ENCODE data around the gene PRDX4. TPM values are rescaled to one million over a fixed set of nuclear protein-coding genes. Genes with fewer than 3 reads are reported as not detected.
A peak's percentile ranks its signal among the peaks of the same experiment; 100 is the strongest.

PRDX4 gene
- total RNA-seq (2014; rRNA removed) (249 and 276 TPM in 2 replicates), Bru-seq, nascent RNA (percentile 78 among the genes with signal in this experiment), BruChase-seq, experiment 1, labeled RNA remaining after a 6-hour chase (percentile 77 among the genes with signal in this experiment), BruChase-seq, experiment 2, labeled RNA remaining after a 2-hour chase (percentile 64 among the genes with signal in this experiment)
- long read RNA-seq, transcript PRDX4-202 (7 exons, 1,005 nt), result major isoform, 210 of 259 reads
- long read RNA-seq, partial matches to known transcripts, result 41 of 259 reads
- long read RNA-seq, other reads (novel, unspliced or antisense), result 8 of 259 reads

GRCh38 chrX:23667239-23668177 is at the start of gene PRDX4:
Gene PRDX4 (plus strand): TSS chrX:23667493. CDS start chrX:23667571, 78 bp downstream.
- no TSS peak for BruUV-seq (replicated peaks)
- Histone ChIP-seq H3K4me3 (ENCODE audit: low read length) (peak within 1 kb of the TSS; percentile 71), H3K9ac (ENCODE audit: low read length) (peak within 1 kb of the TSS; percentile 96), H3F3A (ENCODE audit: low read length, unreplicated experiment) (no peaks in the 10 kb centered on the region), H4K20me1 (ENCODE audit: low read length) (0 out of 2 replicates have a peak, but pooled peaks cover 4% of the 10 kb centered on the region), H3K36me3 (ENCODE audit: low read depth, low read length) (peaks cover 9% of the 10 kb centered on the region; the same call in 1 of the 2 replicates), H3K27me3 (ENCODE audit: low read length) (no peaks in the 10 kb centered on the region), H3K4me1 (ENCODE audit: insufficient read depth, low read length) (peaks cover 13% of the 10 kb centered on the region), H2AFZ (ENCODE audit: low read length) (peak within 1 kb of the TSS; percentile 92), H3K9me2 (replicated peaks; ENCODE audit: low read length) (no peaks in the 10 kb centered on the region), H3K4me2 (ENCODE audit: low read length) (peak within 1 kb of the TSS; percentile 88), H3K27ac (ENCODE audit: low read length) (peak within 1 kb of the TSS; percentile 80), H3K79me2 (ENCODE audit: low read length) (peaks cover 44% of the 10 kb centered on the region), H3K9me3 (ENCODE audit: low read length) (no peaks in the 10 kb centered on the region)
- peak; percentile 87 for DNase-seq
- peak; percentile 82 for ATAC-seq
- no peak for TF ChIP-seq EZH2 (IDR thresholded peaks at IDR 0.05; ENCODE audit: low read length, unreplicated experiment)
- no peak for TF ChIP-seq CTCF (conservative IDR thresholded peaks at IDR 0.05; ENCODE audit: low read depth, low read length)
- TF ChIP-seq EZH2phosphoT487 (IDR thresholded peaks at IDR 0.05; ENCODE audit: borderline replicate concordance, low read length), result no peak
- intact Hi-C loops (cut with micrococcal nuclease), result loop anchor here (10.0 kb wide), 1 partner anchor 1027 kb away; the partner anchor contains the start of gene POLA1
- CTCF ChIA-PET, result no interaction called here
- POLR2A ChIA-PET (ENCODE audit: unreplicated experiment), result interaction anchor here (0.5 to 0.6 kb wide), 5 partner anchors 116 to 1644 kb away, joined by 3 to 6 read pairs (median 3); no protein-coding TSS in a partner anchor

- BruUV-seq (replicated peaks), result no TSS peak
- H3K4me2 ChIP-seq (ENCODE audit: low read length), result no peak overlapping the region
Measured at GRCh38 chrX:23621621-23622265, 45.5 kb upstream of the PRDX4 start.

More at GRCh38 chrX:23621621-23622265, 45.5 kb upstream of the PRDX4 start:
- Histone ChIP-seq H2AFZ (ENCODE audit: low read length) (no peak overlapping the region), H3K4me1 (ENCODE audit: insufficient read depth, low read length) (no peaks in the 10 kb centered on the region), H3K4me3 (ENCODE audit: low read length) (no peak overlapping the region), H3K79me2 (ENCODE audit: low read length) (no peaks in the 10 kb centered on the region), H3F3A (ENCODE audit: low read length, unreplicated experiment) (no peaks in the 10 kb centered on the region), H4K20me1 (ENCODE audit: low read length) (no peaks in the 10 kb centered on the region), H3K9me3 (ENCODE audit: low read length) (no peaks in the 10 kb centered on the region), H3K27me3 (ENCODE audit: low read length) (peaks cover 7% of the 10 kb centered on the region; the same call in 1 of the 2 replicates), H3K36me3 (ENCODE audit: low read depth, low read length) (no peaks in the 10 kb centered on the region), H3K27ac (ENCODE audit: low read length) (no peak overlapping the region), H3K9me2 (replicated peaks; ENCODE audit: low read length) (no peaks in the 10 kb centered on the region), H3K9ac (ENCODE audit: low read length) (no peak overlapping the region)
- ChIA-PET POLR2A (ENCODE audit: unreplicated experiment) (no interaction called here), CTCF (no interaction called here)
- intact Hi-C loops (cut with micrococcal nuclease), result no loop called here
- DNase-seq (no peak), ATAC-seq (no peak)
- TF ChIP-seq CTCF (conservative IDR thresholded peaks at IDR 0.05; ENCODE audit: low read depth, low read length), result no peak
- TF ChIP-seq EZH2phosphoT487 (IDR thresholded peaks at IDR 0.05; ENCODE audit: borderline replicate concordance, low read length), result no peak
- TF ChIP-seq EZH2 (IDR thresholded peaks at IDR 0.05; ENCODE audit: low read length, unreplicated experiment), result no peak
